HG03159 (cell line): Measurements from ENCODE around the gene INO80E.
"Not testable (repeated sequence)": the region's sequence is repeated elsewhere in the genome, so short reads cannot be mapped to it uniquely, and the experiment has no call there.

ENCODE experiments used
- ATAC-seq: cut with Tn5 transposase; IDR thresholded peaks from one replicate; pipeline ENCODE4 v1.9.1; 2021; ENCODE audit warnings: mild to moderate bottlenecking, moderate library complexity; ENCODE audit not compliant: unreplicated experiment

The INO80E gene

GRCh38 chr16:30009085-30009862 is 13.2 kb downstream of the INO80E start:
- ATAC-seq = no peak

- no peak for ATAC-seq
These were observed 14.2 kb downstream of the INO80E start for GRCh38 chr16:30009990-30010843.

- no peak for ATAC-seq
These were observed 15.0 kb downstream of the INO80E start, which contains the start of gene DOC2A for GRCh38 chr16:30010844-30011713. DOC2A (minus strand) TSS chr16:30011027; CDS start chr16:30010222, 805 bp downstream.

- ATAC-seq = no peak
These were observed 15.9 kb downstream of the INO80E start for GRCh38 chr16:30011714-30012504.

GRCh38 chr16:30012598-30012997 is 16.6 kb downstream of the INO80E start:
- ATAC-seq = not testable (repeated sequence)

GRCh38 chr16:30015450-30015849 is 19.4 kb downstream of the INO80E start:
- not testable (repeated sequence) for ATAC-seq

- ATAC-seq = no peak
These were observed 20.7 kb downstream of the INO80E start for GRCh38 chr16:30016555-30017276.

GRCh38 chr16:30017277-30017656 is 21.2 kb downstream of the INO80E start:
- no peak for ATAC-seq

GRCh38 chr16:30017937-30018336 is 21.9 kb downstream of the INO80E start:
- ATAC-seq = not testable (repeated sequence)

- ATAC-seq = no peak
These were observed 22.7 kb downstream of the INO80E start for GRCh38 chr16:30018731-30019158.

- ATAC-seq = no peak
These were observed 26.8 kb downstream of the INO80E start, which contains the start of gene C16orf92 for GRCh38 chr16:30022887-30023286. C16orf92 (plus strand) TSS chr16:30023198; CDS start chr16:30023341, 143 bp downstream.

- no peak for ATAC-seq
These were observed 27.5 kb downstream of the INO80E start for GRCh38 chr16:30023586-30023985.

GRCh38 chr16:30024451-30024850 is 28.4 kb downstream of the INO80E start:
- ATAC-seq = no peak

GRCh38 chr16:30025156-30025555 is 29.1 kb downstream of the INO80E start:
- ATAC-seq = no peak

GRCh38 chr16:30025574-30025973 is 29.5 kb downstream of the INO80E start:
- ATAC-seq = no peak

- no peak for ATAC-seq
These were observed 30.4 kb downstream of the INO80E start for GRCh38 chr16:30026449-30026848.

GRCh38 chr16:30027588-30028437 is 31.8 kb downstream of the INO80E start:
- no peak for ATAC-seq

GRCh38 chr16:30028438-30029076 is 32.5 kb downstream of the INO80E start:
- no peak for ATAC-seq
